Ectodermal cell (in vitro differentiated cells): ENCODE data around the gene C18orf54. TPM values are rescaled to one million over a fixed set of nuclear protein-coding genes. Genes with fewer than 3 reads are reported as not detected.
"Not testable (repeated sequence)": the region's sequence is repeated elsewhere in the genome, so short reads cannot be mapped to it uniquely, and the experiment has no call there.

Experiments used
- H3K27ac ChIP-seq: 2 replicates; pipeline ENCODE4 v1.7.0; 2013; ENCODE audit warnings: mild to moderate bottlenecking, low read depth, low read length; ENCODE audit not compliant: insufficient read depth, poor library complexity, severe bottlenecking
- H3K27me3 ChIP-seq: 2 replicates; pipeline ENCODE4 v1.7.0; 2013; ENCODE audit warnings: mild to moderate bottlenecking, low read length; ENCODE audit not compliant: insufficient read depth, control insufficient read depth, poor library complexity, severe bottlenecking
- H3K36me3 ChIP-seq: one replicate; pipeline ENCODE4 v1.7.0; 2013; ENCODE audit warnings: low read length; ENCODE audit not compliant: control insufficient read depth, insufficient read depth
- H3K4me1 ChIP-seq: one replicate; pipeline ENCODE4 v1.7.0; 2013; ENCODE audit warnings: low read length; ENCODE audit not compliant: control insufficient read depth, insufficient read depth
- H3K4me3 ChIP-seq: 2 replicates; pipeline ENCODE4 v1.7.0; 2013; ENCODE audit warnings: low read depth, low read length, control low read depth; ENCODE audit not compliant: insufficient read depth
- H3K9me3 ChIP-seq: 2 replicates; pipeline ENCODE4 v1.7.0; 2013; ENCODE audit warnings: mild to moderate bottlenecking, low read length, moderate library complexity; ENCODE audit not compliant: control insufficient read depth
- WGBS, 2 experiments: methylation state at CpG; one replicate each; pipeline ENCODE4 v1.1.7; 2013; ENCODE audit warnings: missing lambda C conversion rate in 2 of 2; 5-methylcytosine and 5-hydroxymethylcytosine counted together
- polyA plus RNA-seq, 4 experiments: library from polyadenylated mRNA; stranded (reverse); fragments of 50-300 nt; gene quantifications; one replicate each; pipeline ENCODE4 v1.2.3, GENCODE V29; 2013

The C18orf54 gene
- 34.2 TPM for polyA plus RNA-seq (2013, experiment 1 of 4)
- 34.2 TPM for polyA plus RNA-seq (2013, experiment 2 of 4)
- polyA plus RNA-seq (2013, experiment 3 of 4) = 31.3 TPM
- polyA plus RNA-seq (2013, experiment 4 of 4) = 31.3 TPM

DNA sequence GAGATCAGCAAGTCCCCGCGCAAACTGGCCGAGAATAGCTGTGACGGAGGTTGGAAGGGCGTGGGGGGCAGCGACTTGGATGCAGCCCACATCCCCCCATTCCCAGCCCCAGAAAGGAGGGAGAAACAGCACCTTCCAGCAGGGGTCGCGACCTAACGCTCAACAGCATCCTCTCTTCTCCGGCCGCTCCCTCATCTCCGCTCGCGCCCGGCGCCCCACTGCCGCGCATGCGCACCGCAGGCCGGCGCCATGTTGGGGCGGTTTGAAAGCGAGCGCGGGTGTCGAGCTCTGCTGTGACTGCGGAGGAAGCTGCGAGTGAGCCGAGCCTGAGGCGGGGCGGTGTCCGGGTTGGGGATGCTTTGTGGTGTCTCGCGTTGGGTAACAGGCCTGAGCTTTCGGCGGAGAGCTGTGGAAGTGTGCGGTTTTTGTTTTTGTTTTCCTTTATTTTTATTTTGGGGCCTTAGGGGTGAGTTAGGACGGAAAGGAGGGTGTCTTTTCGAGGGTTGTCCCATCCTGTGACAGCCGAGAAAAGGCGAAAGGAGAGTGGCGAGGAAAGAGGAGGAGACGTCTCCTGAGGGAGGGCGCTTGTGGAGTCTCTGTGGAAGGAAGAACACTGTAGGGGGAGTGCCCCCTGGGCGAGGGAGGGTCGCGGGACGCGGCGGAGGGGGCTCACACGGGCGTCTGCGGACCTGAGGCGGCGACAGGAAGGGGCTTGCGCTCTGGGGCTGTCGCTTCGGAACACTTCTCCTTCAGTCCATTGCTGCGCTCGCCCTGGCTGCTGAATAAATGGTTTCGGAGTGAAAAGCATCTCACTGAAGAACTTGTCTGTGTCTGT is at the start of gene C18orf54, which contains the start of gene STARD6:
C18orf54 (plus strand) TSS at position 247 of the 835 bp plus-strand sequence. CDS start 2,667 bp downstream, outside the sequence.
STARD6 (minus strand) TSS at position 199 of the 835 bp plus-strand sequence. CDS start 3,285 bp downstream, outside the sequence.
- Histone ChIP-seq H3K27ac (peak within 1 kb of the TSS; percentile 19), H3K9me3 (no peaks in the 10 kb centered on the region), H3K4me3 (peak within 1 kb of the TSS; percentile 67), H3K27me3 (no peaks in the 10 kb centered on the region), H3K4me1 (no peaks in the 10 kb centered on the region), H3K36me3 (peaks cover 16% of the 10 kb centered on the region)
- WGBS, 2 experiments = 0 to 1% methylated on average over 62 of the region's 62 CpGs

DNA sequence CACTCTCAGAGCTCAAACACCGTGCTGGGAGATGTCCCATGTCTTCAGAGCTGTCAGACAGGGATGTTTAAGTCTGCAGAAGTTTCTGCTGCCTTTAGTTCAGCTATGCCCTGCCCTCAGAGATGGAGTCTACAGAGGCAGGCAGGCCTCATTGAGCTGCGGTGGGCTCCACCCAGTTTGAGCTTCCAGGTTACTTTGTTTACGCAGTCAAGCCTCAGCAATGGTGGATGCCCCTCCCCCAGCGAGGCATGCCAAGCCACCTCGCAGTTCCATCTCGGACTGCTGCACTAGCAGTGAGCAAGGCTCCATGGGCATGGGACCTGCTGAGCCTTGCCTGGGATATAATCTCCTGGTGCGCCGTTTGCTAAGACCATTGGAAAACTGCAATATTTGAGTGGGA is 48.1 kb upstream of the C18orf54 start:
- not testable (repeated sequence) for H3K4me1 ChIP-seq, H3K27ac ChIP-seq, H3K9me3 ChIP-seq, H3K4me3 ChIP-seq, H3K27me3 ChIP-seq, H3K36me3 ChIP-seq
- WGBS, 2 experiments = 87% methylated on average over 8 of the region's 8 CpGs

DNA sequence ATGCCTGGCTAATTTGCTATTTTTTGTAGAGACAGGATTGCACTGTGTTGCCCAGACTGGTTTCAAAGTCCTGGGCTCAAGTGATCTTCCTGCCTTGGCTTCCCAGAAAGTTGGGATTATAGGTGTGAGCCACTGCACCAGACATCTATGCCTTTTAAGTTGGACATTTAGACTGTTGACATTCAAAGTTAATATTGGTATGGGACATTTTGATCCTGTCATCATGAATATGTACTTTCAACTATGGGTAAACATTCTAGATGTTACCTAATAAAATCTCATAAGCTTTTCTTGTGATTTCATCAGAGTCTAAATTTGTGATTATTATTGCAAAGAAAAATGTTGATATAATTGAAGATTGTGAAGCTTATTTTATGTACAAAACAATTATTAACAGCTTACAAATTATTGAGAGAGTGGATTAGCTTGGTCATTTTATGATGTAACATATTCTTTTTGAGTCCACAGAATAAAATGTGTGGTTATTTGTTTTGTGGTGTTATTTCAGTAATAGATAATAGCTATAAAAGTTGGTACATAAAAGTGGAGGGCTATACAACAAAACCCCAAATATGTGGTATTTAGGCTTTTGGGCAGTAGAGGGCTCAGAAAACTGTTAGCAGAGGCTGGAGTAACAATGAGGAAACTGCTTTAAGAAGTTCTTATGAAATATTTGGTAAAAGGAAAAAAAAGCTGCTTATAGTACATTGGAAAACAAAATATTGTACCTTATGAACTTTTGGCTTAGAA is 41.5 kb upstream of the C18orf54 start:
- Histone ChIP-seq H3K36me3 (no peaks in the 10 kb centered on the region), H3K4me1 (no peaks in the 10 kb centered on the region), H3K27me3 (no peaks in the 10 kb centered on the region), H3K9me3 (no peaks in the 10 kb centered on the region), H3K27ac (no peak overlapping the region), H3K4me3 (no peak overlapping the region)

DNA sequence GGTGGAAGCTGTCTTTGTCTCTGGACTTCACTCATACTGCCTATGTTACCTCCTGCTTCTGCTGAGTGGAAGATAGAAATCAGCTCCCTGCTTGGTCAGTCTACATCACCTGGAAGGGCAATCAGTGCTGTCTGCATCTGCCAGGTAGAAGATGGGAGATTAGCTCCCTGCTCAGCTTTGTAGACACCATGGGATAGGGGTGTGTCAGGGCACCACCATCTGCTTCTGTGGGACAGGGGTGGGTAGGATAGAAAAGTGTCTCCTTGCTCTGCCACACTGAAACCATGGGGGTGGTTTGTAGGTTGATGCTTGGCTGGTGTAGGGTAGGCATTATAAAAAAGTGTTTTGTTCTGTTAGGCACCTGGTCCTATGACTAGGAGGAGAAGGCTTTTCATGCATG is 34.1 kb upstream of the C18orf54 start:
- Histone ChIP-seq H3K4me3 (no peak overlapping the region), H3K27ac (no peak overlapping the region), H3K27me3 (no peaks in the 10 kb centered on the region), H3K9me3 (no peaks in the 10 kb centered on the region), H3K36me3 (no peaks in the 10 kb centered on the region), H3K4me1 (no peaks in the 10 kb centered on the region)

DNA sequence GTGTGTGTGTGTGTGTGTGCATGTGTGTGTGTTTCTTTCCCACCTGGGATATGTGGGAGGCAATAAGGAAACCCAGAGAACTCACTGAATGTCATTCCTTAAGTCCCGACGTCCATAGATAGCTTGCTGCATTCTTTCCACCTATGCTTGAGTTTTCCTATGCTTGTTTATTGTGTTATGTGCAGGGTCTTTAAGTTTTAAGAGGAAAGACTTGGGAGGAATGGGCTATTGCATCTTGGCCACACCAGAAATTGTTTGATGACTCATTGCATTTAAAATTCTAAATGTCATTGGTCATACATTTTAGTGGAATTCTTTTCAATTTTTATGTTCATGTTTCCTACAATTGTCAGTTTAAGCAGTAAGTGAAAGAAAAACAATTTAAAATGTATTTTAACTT is 33.7 kb upstream of the C18orf54 start:
- Histone ChIP-seq H3K4me1 (no peaks in the 10 kb centered on the region), H3K27ac (no peak overlapping the region), H3K9me3 (no peaks in the 10 kb centered on the region), H3K36me3 (no peaks in the 10 kb centered on the region), H3K27me3 (no peaks in the 10 kb centered on the region), H3K4me3 (no peak overlapping the region)
- WGBS, 2 experiments = 95 to 100% methylated on average over 2 of the region's 2 CpGs

DNA sequence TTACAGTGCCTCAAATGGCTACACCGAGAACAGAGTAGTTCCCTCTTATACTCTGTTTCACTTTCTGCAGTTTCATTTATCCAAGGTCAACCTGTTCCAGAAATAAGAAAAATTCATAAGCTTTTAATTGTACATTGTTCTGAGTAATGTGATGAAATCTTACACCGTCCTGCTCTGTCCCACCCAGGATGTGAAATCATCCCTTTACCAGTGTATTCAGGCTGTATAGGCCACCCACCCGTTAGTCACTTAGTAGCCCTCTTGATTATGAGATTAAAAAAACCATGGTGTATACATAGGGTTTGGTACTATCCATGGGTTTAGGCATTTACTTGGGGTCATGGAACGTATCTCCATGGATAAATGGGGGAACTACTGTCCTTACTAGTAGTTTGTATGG is 29.9 kb upstream of the C18orf54 start:
- Histone ChIP-seq H3K36me3 (no peaks in the 10 kb centered on the region), H3K4me3 (no peak overlapping the region), H3K27me3 (no peaks in the 10 kb centered on the region), H3K9me3 (no peaks in the 10 kb centered on the region), H3K27ac (no peak overlapping the region), H3K4me1 (no peaks in the 10 kb centered on the region)
- WGBS, 2 experiments = 96 to 97% methylated on average over 4 of the region's 4 CpGs

DNA sequence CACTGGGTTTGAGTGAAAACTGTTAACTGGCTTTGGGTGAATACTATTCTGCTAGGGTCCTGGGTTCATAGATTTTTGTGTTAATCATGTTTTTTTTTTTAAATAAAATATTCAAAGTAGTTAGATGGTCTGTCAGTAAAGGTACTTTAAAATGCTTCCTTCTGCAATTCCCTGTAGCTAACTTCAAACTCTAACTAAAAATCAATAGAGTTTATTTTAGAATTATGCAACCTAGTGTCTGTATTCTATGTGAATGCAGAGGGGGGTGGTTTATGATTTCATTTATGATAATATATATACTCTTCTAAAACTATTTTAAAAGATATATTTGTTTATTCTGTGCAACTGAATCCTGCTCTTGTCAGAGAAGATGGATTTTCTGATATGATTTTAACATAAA is 27.9 kb upstream of the C18orf54 start:
- no peaks in the 10 kb centered on the region for H3K27me3 ChIP-seq
- no peaks in the 10 kb centered on the region for H3K9me3 ChIP-seq
- no peaks in the 10 kb centered on the region for H3K36me3 ChIP-seq
- H3K4me3 ChIP-seq = no peak overlapping the region
- H3K4me1 ChIP-seq = no peaks in the 10 kb centered on the region
- no peak overlapping the region for H3K27ac ChIP-seq

DNA sequence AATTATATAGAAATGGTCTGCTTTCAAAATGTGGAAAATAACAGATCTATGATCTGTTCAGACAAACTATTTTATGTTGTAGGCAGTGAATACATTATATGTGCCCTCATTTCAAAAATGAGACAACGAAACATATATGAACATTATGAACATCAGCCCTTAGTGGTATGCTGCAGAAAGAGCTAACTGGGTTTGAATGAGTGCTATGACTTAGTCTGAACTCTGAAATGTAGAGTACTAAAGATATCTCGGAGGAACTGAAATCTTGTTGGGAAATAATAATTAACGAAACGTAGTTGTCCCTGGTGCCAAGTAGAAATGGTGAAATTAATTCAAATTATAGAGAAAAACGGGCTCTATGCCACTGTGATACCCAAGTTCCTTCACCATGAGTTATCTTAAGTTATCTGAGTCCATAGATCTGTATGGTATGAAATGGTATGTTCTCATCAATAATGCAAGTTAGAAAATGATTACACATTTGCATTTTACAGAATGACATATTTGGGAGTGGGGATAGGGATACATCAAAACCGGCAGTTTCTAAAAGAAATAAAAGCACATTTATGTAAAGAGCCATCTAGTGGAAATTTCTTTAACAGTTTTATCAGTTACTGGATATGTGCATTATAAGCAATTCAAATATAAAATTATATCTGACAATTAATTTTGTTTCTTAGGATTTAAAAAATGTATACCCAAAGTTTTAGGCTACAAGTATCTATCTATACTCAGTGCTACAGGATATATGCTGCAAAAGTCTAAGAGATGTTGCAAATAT is 26.7 kb upstream of the C18orf54 start:
- Histone ChIP-seq H3K4me1 (no peaks in the 10 kb centered on the region), H3K4me3 (no peak overlapping the region), H3K36me3 (no peaks in the 10 kb centered on the region), H3K27ac (no peak overlapping the region), H3K27me3 (no peaks in the 10 kb centered on the region), H3K9me3 (no peaks in the 10 kb centered on the region)
- 79 to 91% methylated on average over 4 to 6 of the region's 6 CpGs for WGBS, 2 experiments

DNA sequence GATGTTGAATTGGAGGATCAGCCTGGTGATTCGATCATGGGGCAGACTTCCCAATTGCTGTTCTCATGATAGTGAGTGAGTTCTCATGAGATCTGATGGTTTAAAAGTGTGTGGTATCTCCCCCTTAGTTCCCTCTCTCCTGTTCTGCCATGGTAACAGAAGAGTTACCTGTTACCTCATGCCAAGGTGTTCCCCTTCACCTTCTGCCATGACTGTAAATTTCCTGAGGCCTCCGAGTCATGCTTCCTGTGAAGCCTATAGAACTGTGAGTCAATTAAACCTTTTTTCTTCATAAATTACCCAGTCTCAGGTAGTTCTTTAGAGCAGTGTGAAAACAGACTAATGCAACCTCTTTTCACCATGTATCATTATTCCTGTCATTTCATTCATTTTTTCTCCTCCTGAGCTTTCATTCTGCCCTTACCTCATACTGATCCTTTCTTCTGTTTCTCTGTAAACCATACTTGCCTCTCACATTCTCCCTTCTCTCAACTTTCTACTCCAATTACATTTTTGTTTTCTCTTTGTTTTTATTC is 22.0 kb upstream of the C18orf54 start:
- no peak overlapping the region for H3K27ac ChIP-seq
- no peaks in the 10 kb centered on the region for H3K4me1 ChIP-seq
- no peaks in the 10 kb centered on the region for H3K9me3 ChIP-seq
- 90 to 100% methylated on average over 2 of the region's 2 CpGs for WGBS, 2 experiments
- no peaks in the 10 kb centered on the region for H3K36me3 ChIP-seq
- no peak overlapping the region for H3K4me3 ChIP-seq
- no peaks in the 10 kb centered on the region for H3K27me3 ChIP-seq
